Measurements from ENCODE around the gene COL5A2.

COL5A2 gene

DNA sequence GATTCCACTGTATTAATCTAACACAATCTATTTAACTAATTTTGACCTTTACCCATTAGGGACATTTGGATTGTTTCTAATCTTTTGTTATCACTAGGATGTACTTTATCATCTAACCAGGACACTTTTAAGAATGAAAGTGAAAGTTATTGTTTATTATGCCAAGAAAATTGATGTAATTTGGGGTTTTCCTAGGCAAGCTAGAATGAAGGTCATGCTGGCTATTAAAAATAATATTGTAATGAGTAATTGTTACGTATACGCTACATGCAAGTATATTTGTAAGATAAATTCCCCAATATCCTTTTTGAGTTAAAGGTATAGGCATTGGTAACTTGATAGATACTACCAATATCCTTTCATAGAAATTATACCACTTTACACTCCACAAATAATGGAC, 74.6 kb downstream of the COL5A2 start:
- DNase-seq (ENCODE audit: low read depth in 1 of 2, low spot score in 1 of 2) = no peak

DNA sequence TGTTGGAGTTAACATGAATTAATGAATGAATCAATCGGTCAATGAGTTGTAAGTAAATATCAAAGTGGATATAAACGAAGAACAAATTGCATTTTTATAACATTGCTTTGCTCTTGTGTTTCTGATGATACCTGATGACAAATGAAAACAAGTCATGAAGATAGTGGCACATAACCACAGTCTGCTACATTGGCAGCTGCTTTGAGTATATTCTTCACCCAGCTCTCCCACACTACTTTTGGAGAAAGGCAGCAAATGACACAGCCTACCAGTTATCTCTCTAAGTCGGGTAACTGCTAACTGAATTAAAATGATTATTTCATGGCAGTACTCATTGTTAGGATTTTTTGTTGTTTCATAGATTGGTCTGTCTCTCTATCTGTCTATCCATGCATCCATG, 76.8 kb downstream of the COL5A2 start:
- DNase-seq (ENCODE audit: low read depth in 1 of 2, low spot score in 1 of 2) = no peak

DNA sequence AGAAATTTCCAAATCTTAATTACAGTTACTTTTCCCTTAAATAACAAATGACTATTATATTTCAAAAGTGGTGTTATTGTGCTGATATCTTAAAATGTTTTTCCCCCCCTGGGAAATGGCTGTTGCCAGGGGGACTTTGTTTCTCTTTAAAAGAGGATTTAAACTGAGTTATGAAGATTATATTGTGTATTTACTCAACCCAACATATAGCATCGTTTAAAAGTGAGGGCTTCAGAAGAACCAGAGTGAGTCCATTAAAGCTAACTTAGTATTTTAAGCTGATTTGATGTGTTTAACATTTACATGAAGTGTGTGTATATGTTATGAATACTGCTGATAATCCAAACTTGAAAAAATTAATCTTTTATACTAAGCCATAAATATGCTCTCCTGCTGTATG, 81.6 kb downstream of the COL5A2 start:
- no peak for DNase-seq (ENCODE audit: low read depth in 1 of 2, low spot score in 1 of 2)

DNA sequence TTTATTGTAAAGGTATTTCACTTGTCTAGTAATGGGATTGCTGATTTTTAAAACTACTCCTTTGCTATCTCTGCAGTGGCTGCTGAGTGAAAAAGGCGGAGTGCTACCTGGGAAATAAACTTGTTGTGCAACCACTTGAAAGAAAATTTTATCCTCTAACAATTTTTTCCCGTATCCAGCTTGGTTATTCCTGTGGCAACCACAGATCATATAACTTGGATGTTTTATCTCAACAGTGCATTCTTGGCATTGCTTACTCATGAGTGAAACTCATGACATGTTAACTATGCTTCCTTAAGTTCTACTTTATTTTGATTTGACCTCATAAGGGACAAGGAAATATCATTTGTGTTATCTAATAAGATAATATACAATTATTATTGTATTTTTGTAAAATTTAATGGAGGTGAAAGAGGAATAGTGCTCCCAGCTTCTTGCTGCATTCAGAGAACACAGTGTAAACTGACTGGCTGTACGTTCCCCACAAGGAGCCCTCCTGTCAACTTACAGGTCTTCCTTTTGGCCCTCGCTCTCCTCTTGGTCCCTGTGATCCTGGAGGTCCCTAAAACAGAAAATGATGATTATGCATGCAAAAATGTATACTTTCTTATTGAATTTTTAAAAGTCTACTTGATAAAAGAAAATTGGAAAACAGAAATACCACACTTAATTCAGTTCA, 82.7 kb downstream of the COL5A2 start:
- DNase-seq (ENCODE audit: low read depth in 1 of 2, low spot score in 1 of 2) = no peak

DNA sequence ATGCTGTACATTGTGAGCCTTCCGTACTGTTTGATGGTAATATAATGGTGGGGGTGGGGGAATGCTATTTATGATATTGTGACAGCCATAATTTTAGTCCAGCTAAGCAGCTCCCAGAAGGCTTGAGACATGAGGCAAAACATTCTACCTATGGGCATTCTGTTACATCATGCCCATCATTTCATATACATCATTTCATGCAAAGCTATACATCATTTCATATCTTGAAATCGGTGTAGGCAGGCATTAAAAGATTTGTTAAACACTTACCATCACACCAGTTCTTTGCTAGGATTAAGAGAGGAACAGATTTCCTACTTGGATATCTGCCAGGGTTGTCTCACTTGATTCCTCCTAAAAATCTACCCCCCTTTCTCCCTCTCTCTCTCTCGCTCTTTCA, 84.5 kb downstream of the COL5A2 start:
- DNase-seq (ENCODE audit: low read depth in 1 of 2, low spot score in 1 of 2) = no peak

DNA sequence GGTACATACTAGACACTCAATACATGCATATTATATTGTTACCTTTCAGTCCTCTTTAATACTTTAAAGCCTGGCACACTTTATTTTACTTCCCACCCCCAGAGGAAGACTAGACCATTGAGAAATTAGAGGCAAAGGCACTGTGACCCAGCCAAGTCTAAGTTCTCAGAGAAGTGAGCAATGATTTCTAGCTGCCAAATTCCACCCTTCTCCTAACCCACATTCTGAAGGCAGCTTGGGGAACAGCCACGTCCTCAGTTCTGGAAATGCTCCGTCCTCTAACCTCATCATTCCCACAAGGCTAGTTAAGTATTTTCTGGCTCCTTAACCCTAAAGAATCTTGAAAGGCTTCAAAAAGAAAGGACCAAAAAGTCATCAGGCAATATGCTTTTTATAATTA, 86.6 kb downstream of the COL5A2 start:
- DNase-seq (ENCODE audit: low read depth in 1 of 2, low spot score in 1 of 2) = no peak

DNA sequence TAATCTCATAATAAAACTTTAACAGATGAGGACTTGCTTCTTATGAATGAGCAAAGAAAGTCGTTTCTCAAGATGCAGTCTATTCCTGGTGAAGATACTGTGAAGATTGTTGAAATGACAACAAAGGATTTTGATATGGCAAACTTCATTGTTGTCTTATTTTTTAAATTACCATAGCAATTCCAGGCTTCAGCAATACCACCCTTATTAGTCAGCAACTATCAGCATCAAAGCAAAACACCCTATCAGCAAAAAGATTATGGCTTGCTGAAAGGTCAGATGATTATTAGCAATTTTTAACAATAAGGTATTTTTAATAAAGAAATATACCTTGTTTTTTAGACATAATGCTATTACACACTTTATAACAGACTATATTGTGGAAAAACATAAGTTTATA, 88.3 kb downstream of the COL5A2 start:
- no peak for DNase-seq (ENCODE audit: low read depth in 1 of 2, low spot score in 1 of 2)

DNA sequence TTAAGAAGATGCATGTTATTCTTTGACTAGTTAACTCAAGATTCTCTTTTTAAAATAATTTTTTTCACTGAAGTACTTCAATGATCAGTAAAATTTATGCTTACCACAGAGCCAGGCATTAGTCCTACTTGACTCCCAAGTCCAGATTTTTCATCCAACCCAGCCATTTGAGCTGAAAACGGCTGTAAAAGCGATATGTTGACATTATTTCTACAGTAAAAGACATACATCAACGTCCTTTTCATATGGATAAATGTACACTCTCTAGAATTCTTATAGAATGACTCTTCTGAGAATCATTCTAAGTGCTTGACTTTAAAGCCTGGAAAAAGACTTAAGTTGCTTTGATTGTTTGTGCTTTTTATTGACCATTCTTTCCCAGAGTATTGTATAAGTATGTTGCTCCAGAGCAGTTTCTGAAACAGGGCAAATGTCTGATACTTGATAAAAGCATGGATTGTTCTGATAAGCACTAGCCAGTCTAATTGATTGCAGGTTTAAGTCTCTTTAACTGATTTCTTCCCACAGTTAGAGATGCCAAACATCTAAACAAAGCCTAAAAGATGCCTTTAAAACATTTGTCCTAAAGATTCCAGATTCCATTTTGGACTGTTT, 90.9 kb downstream of the COL5A2 start:
- DNase-seq (ENCODE audit: low read depth in 1 of 2, low spot score in 1 of 2) = no peak

DNA sequence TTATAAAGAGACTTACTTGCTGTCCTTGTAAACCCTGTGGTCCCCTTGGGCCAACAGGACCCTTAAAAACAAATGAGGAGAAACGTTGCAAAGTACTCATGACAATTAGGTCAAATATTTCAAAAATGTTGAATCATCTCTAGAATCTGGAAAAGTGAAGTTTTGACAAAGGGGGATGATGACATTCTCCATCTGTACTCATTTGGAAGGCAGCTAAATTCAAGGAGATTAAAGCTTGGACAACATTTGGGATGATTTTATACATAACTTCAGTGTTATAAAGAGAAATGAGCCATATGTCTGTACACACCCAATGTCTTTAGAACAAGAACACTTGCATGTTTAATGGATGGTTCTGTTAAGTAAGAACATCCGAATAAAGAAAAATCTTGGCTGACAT, 92.9 kb downstream of the COL5A2 start:
- DNase-seq (ENCODE audit: low read depth in 1 of 2, low spot score in 1 of 2) = no peak

DNA sequence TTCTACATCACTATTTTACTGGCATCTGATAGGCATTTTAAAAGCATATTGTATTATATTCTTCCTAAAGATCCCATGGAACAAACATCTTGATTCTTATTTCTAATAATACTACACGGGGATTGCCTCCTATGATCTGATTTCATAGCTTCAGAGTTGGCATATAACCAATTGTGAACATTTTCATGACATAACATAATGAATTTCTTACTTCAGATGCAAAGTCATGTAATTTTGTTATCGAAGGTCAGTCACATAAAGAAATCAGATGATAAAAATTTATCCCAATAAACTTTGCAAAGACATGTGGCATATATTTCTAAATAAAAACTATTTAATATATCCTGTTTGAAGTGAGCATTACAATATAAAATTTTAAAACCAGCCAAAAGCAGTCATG, 93.3 kb downstream of the COL5A2 start:
- no peak for DNase-seq (ENCODE audit: low read depth in 1 of 2, low spot score in 1 of 2)

DNA sequence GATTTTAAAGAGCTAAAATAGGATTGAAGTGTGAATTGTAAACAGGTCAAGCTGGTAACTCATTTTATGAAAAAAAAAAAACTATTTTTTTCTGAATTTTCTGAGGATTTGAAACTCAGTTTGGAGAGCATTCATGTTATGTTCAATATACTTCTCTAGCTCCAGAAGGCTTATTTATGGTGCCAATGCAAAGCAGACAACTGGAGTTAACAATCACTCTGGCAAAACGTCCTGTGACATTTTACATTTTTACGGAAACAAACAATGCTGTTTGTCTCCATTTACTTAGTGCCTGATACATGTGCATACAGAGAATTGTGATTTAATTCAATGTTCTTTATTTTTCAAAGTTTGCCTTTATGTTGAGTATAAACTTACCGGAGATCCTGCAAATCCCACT, 96.0 kb downstream of the COL5A2 start:
- no peak for DNase-seq (ENCODE audit: low read depth in 1 of 2, low spot score in 1 of 2)

DNA sequence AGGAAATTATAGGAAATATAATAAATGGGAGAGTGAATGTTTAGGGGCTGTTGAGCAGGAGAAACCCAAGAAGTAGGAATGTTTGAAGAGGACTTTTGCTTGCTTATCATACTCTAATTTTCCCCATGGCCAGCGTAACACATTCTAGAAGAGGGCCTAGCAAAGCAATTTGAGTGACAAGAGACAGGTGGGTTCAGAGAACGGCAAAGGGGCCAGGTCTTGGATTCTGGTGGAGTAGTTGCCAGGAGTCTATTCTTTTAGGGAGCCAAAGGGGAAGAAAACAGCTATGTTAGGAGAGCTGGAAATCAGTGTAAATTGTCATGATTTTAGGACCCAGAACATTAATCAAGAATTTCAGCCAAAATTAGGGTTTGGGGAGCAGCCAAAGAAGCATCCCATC, 96.5 kb downstream of the COL5A2 start:
- no peak for DNase-seq (ENCODE audit: low read depth in 1 of 2, low spot score in 1 of 2)

DNA sequence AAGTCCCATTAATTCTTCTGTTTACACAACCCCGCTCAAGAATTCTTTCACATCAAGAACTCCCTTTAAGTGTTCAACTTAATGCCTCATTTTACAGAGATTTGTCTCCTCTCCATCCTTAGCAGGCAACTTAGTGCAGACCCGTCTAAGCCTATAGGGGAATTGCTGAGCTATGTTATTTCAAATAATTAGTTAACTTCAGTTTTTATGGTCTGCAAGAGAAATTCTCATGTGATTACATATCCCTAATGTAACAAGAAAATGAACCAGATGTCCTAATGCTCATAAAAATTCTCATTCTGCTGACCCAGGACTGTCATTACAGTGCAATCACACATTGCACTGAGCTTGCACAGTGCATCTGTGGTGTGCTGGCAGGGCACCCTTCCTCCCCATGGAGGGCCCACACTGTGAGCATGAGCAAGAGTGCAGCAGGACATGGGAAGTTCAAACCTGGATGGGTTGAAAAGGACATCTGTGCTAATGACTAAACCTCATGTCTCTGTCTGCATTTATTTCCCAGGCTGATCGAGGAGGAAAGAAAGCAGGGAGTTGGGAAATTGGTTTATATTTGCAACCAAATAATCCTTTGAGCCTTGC, 97.1 kb downstream of the COL5A2 start:
- DNase-seq (ENCODE audit: low read depth in 1 of 2, low spot score in 1 of 2) = no peak

DNA sequence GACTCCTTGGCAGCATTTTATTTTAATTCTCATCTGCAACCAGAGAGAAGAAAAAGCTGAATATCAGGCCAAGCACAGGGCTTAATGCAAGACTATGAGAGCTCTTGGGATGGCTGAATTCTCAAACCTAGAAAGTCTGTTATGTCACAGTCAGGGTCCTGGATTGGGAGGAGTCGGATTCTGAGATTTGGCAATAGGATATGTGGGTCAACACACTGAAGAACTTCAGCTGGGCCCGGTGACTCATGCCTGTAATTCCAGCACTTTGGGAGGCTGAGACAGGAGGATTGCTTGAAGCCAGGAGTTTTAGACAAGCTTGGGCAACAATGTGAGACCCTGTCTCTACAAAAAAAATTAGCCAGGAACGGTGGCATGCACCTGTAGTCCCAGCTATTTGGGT, 103.0 kb downstream of the COL5A2 start:
- no peak for DNase-seq (ENCODE audit: low read depth in 1 of 2, low spot score in 1 of 2)

DNA sequence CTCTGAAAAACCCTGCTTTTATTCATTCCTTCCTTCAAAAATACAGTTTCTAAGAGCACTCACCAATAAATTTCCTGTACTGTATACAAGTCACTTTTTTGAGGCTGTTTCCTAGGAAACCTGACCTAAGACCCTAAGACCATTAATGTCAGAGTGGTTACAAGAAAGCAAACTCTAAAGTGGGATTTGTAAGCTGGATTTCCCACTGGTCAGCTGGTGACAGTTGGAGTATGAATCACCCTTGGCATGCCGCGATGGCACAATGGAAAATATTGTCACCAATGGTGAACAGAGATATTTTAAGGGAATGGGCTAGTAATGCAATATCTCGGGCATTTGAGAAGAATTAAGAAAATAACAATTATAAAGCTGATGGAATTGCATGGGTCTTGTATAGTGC, 103.4 kb downstream of the COL5A2 start:
- no peak for DNase-seq (ENCODE audit: low read depth in 1 of 2, low spot score in 1 of 2)

DNA sequence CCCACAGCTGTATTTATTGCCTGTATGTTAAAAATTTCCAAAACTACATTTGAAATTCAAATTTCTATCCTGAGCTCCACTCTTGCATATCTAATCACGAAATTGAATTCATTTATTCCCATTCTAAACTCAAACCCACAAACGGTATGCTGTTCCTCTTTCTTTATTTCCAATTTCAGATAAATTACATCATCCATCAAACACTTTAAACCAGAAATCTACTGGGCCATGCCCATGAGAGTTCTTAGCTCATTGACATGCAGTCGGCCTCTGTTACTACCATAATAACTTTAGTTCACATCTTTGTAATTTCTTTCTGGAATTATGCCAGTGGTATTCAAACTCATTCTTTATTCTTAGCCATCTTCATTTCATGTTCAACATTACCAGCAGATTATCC, 105.1 kb downstream of the COL5A2 start:
- DNase-seq (ENCODE audit: low read depth in 1 of 2, low spot score in 1 of 2) = no peak

DNA sequence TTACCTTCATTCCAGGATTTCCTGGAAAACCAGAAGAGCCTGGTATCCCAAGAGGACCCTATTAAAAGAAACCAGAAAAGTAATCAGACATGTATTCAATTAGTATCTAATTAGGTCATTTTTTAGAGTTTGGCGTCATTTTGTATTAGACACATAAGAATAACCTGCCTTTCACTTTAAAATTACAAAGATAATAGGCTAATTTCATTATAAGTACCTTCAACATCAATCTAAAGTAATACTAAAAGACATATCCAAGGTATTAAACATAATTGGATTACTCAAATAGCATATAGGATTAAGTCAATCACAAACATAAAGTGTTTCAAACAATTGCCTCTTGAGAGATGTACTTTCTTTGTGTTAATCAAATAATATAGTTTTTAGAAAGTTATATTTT, 107.5 kb downstream of the COL5A2 start:
- DNase-seq (ENCODE audit: low read depth in 1 of 2, low spot score in 1 of 2) = no peak

DNA sequence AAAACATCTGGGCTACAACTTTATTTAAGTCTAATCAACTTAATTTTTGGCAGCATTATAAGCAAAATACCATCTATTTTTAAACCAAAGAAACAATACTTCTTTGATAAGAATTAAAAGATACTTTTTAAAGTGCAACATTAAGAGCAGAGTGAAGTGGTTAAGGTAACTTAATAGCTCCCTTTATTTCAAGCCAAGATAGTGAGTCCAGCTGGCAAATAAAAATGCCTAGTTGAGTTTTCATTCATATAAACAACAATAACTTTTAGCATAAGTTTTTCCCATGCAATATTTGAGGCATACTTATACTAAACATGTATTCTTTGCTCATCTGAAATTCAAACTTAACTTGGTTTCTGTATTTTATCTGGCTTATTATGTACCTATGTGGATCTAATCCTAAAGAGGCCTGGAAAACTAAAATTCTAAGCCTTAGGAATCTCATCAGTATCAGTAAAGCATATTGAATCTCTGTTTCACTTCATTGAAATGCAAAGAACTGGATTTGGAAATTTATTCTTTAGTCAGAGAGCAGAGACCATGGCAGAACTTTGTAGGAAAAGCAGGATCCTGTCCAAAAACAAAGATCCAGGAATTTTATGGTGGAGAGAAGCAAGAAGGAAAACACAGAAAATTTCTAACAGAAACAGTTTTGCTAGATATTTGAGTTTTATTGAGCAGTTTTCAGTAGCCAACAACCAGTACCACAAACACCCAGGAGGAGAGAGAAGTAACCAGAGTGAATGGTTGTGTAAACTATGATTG, 109.5 kb downstream of the COL5A2 start:
- no peak for DNase-seq (ENCODE audit: low read depth in 1 of 2, low spot score in 1 of 2)

DNA sequence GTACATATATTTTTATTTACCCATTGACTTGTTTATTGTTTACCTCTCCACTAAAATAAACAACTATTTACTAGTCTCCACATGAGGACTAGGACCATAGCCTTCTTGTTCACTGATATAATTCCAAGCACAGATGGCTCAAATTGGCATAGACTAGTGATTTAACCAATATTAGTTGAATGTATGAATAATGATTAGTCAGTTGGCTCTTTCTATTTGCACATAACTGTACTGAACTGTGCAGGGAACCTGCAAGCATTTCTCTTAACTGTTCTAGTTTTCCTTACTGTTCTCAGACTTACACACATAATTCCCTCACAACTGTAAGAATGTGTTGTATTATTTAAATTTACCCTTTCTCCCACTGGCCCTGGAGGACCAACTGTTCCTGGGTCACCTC, 113.5 kb downstream of the COL5A2 start:
- no peak for DNase-seq (ENCODE audit: low read depth in 1 of 2, low spot score in 1 of 2)

DNA sequence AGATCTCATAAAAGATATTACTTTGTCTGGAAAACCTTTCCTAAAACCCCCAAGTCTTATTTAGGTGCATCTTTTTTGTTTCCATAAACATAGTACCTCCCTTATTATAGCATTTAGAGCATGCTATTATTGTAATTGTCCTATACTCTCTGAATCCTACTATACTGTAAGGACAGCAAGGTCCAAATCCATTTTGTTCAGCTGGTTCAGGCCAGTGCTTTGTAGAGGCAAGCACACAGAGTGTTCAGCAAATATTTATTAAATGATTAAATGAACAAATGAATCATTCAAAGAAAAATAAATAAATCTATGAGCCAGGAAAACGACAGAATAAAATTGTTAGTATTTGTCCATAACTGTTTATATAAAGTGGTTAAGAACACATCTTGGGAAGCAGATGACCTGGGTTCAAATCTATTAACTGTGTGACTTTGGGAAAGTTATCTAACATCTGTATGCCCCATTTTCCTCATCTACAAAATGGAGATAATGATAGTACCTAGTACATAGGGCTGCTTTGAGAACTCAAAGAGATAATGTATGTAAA, 119.4 kb downstream of the COL5A2 start:
- no peak for DNase-seq (ENCODE audit: low read depth in 1 of 2, low spot score in 1 of 2)

DNA sequence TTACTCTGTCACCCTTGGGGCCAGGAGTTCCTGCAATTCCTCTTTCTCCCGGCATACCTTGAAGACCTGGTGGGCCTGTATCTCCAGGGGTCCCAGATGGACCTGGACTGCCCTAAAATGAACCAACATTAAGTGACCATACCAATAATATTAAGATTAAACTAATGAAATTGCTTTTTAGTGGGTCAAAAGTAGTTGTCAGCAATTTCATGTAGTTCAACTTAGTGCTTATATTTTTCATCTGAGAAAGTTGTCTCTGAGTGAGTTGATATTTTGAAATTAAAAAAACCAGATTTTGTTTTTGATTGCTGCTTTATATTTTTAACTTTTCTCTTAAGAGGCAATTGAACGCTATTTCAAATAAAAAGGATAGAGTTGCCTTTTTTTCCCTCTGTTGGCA, 122.2 kb downstream of the COL5A2 start:
- DNase-seq (ENCODE audit: low read depth in 1 of 2, low spot score in 1 of 2) = no peak

Data from activated T-helper 1 cell treated with anti-CD3 and anti-CD28 coated beads, Interleukin-2, amount 50 U/mL, for 16 hours (primary cell).